HepG2 (cell line): ENCODE data around the gene LDLRAD4.

Source experiments
- ATF1 ChIP-seq: IDR thresholded peaks from 2 replicates; pipeline ENCODE4 v1.6.1; 2016; ENCODE audit warnings: mild to moderate bottlenecking, control low read depth
- CSRNP2 ChIP-seq: sonication (generic); formaldehyde crosslinking; conservative IDR thresholded peaks from 2 replicates; pipeline ENCODE4 v1.8.0; 2022; ENCODE audit warnings: low read depth, missing genetic modification reagents
- CTCF ChIP-seq: sonication (generic); formaldehyde crosslinking; IDR thresholded peaks from 2 replicates; pipeline ENCODE4 v1.5.0; 2020; ENCODE audit warnings: mild to moderate bottlenecking, missing genetic modification reagents, moderate library complexity
- EZH2 ChIP-seq: conservative IDR thresholded peaks from 2 replicates; pipeline ENCODE4 v1.6.1; 2012; ENCODE audit warnings: mild to moderate bottlenecking, low read depth, low read length, moderate library complexity
- HNF4G ChIP-seq, 2 experiments: sonication (generic) in 1 of 2; formaldehyde crosslinking in 1 of 2; IDR thresholded peaks; 2 replicates each; pipeline versions ENCODE4 v1.4.0 to v1.6.1; 2011 to 2020; ENCODE audit warnings: borderline replicate concordance in 2 of 2, low read depth in 2 of 2, mild to moderate bottlenecking in 2 of 2, low read length in 1 of 2, missing genetic modification reagents in 1 of 2, moderate library complexity in 1 of 2
- NFYB ChIP-seq: sonication (generic); formaldehyde crosslinking; IDR thresholded peaks from 2 replicates; pipeline ENCODE4 v1.4.0; 2020; ENCODE audit warnings: missing genetic modification reagents
- POLR2A ChIP-seq, 2 experiments: IDR thresholded peaks; 2 replicates each; pipeline ENCODE4 v1.6.1; 2011; ENCODE audit warnings: low read depth in 2 of 2, low read length in 2 of 2, mild to moderate bottlenecking in 1 of 2, moderate library complexity in 1 of 2; ENCODE audit not compliant: insufficient read depth in 1 of 2
- ZBTB44 ChIP-seq: sonication (generic); formaldehyde crosslinking; IDR thresholded peaks from 2 replicates; pipeline ENCODE4 v1.4.0; 2020; ENCODE audit warnings: missing genetic modification reagents
- TF ChIP-seq, protein P1 (sequence below): sonication (generic); formaldehyde crosslinking; IDR thresholded peaks from 2 replicates; pipeline ENCODE4 v1.4.0; 2020; ENCODE audit warnings: mild to moderate bottlenecking, missing genetic modification reagents
- TF ChIP-seq, protein P2 (sequence below): sonication (generic); formaldehyde crosslinking; IDR thresholded peaks from 2 replicates; pipeline ENCODE4 v1.4.0; 2020; ENCODE audit warnings: mild to moderate bottlenecking, missing genetic modification reagents
- TF ChIP-seq, protein P3 (sequence below): sonication (generic); formaldehyde crosslinking; IDR thresholded peaks from 2 replicates; pipeline ENCODE4 v1.4.0; 2020; ENCODE audit warnings: missing genetic modification reagents

DNA sequence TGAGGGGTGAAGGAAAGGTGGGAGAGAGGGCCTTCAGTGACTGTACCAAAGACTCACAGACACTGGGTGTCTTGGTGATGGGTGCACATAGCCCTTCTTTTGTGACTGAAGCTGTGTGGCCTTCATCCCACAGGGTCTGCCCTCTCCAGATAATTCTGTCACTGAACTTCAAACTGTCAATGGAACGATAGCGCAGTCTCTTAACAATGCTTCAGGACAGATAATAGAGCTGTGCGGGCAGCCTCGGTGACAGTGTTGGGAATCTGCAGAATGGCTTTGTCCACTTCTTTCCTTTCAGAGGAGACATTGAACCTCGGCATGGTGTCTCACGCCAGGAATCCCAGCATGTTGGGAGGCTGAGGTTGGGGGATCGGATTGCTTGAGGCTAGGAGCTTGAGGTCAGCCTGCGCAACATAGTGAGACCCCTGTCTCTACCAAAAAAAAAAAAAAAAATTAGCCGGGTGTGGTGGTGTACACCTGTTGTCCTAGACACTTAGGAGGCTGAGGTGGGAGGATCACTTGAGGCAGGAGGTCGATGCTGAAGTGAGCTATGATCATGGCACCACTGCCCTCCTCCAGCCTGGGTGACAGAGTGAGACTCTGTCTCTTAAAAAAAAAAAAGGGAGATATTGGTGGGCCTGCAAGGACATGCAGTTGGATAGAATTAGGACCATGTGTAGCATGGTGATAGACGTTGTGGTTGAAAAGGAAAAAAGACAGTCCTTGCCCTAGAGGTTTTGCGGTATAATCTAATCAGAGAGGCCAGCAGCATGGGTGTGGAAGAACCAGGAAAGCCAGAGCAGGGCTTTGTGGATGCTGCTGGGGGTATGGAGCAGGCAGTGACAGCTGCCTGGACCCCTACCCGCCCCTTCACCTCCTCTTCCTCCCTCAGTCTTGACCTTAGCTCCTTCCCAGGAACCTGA is 91.4 kb downstream of the LDLRAD4 start:
- TF ChIP-seq, protein P1, sequence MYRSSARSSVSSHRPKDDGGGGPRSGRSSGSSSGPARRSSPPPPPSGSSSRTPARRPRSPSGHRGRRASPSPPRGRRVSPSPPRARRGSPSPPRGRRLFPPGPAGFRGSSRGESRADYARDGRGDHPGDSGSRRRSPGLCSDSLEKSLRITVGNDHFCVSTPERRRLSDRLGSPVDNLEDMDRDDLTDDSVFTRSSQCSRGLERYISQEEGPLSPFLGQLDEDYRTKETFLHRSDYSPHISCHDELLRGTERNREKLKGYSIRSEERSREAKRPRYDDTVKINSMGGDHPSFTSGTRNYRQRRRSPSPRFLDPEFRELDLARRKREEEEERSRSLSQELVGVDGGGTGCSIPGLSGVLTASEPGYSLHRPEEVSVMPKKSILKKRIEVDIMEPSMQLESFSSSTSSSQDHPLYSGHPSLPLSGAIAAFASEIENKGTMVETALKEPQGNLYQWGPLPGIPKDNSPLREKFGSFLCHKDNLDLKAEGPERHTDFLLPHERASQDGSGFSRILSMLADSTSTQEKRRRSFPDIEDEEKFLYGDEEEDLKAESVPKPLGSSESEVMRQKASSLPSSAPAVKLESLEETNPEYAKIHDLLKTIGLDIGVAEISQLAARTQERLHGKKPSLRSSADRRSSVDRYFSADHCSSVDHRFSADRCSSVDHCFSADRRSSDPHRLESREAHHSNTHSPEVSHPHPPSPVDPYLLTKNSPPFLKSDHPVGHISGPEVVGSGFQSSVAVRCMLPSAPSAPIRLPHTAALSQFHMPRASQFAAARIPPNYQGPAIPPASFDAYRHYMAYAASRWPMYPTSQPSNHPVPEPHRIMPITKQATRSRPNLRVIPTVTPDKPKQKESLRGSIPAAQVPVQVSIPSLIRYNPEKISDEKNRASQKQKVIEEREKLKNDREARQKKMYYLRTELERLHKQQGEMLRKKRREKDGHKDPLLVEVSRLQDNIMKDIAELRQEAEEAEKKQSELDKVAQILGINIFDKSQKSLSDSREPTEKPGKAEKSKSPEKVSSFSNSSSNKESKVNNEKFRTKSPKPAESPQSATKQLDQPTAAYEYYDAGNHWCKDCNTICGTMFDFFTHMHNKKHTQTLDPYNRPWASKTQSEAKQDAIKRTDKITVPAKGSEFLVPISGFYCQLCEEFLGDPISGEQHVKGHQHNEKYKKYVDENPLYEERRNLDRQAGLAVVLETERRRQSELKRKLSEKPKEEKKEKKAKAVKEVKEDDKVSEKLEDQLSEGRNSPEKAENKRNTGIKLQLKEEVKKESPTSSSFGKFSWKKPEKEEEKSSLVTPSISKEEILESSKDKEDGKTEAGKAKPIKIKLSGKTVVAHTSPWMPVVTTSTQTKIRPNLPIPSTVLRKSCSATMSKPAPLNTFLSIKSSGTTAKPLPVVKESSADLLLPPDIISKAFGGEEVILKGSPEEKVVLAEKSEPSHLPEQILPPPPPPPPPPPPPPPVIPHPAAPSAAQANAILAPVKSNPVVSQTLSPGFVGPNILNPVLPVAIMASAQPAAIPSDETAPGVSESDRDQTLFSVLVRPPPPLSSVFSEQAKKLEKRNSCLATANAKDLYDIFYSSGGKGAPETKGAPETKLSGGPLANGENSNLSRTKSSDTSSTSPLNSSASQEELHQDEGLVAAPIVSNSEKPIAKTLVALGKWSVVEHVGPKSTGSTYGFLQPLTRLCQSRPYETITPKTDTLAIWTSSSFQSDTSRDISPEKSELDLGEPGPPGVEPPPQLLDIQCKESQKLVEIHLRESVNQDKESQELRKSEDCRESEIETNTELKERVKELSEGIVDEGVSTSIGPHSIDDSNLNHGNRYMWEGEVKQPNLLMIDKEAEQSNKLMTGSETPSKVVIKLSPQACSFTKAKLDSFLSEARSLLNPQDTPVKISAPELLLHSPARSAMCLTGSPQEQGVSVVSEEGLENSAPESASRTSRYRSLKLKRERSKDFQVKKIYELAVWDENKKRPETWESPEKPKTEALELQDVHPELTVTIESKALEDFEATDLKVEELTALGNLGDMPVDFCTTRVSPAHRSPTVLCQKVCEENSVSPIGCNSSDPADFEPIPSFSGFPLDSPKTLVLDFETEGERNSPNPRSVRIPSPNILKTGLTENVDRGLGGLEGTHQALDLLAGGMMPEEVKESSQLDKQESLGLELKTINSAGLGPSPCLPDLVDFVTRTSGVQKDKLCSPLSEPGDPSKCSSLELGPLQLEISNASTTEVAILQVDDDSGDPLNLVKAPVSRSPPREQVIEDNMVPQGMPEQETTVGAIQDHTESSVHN = no peak
- TF ChIP-seq CTCF (CRISPR knock-in tag) = no peak
- TF ChIP-seq EZH2 = no peak
- TF ChIP-seq, protein P2, sequence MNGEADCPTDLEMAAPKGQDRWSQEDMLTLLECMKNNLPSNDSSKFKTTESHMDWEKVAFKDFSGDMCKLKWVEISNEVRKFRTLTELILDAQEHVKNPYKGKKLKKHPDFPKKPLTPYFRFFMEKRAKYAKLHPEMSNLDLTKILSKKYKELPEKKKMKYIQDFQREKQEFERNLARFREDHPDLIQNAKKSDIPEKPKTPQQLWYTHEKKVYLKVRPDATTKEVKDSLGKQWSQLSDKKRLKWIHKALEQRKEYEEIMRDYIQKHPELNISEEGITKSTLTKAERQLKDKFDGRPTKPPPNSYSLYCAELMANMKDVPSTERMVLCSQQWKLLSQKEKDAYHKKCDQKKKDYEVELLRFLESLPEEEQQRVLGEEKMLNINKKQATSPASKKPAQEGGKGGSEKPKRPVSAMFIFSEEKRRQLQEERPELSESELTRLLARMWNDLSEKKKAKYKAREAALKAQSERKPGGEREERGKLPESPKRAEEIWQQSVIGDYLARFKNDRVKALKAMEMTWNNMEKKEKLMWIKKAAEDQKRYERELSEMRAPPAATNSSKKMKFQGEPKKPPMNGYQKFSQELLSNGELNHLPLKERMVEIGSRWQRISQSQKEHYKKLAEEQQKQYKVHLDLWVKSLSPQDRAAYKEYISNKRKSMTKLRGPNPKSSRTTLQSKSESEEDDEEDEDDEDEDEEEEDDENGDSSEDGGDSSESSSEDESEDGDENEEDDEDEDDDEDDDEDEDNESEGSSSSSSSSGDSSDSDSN = no peak
- no peak for TF ChIP-seq HNF4G (IDR thresholded peaks at IDR 0.05; ENCODE audit: borderline replicate concordance, low read depth, low read length)
- no peak for TF ChIP-seq HNF4G (CRISPR knock-in tag; IDR thresholded peaks at IDR 0.05; ENCODE audit: borderline replicate concordance, low read depth)
- no peak for TF ChIP-seq POLR2A (IDR thresholded peaks at IDR 0.05; ENCODE audit: insufficient read depth in 1 of 2, low read depth in 2 of 2, low read length in 2 of 2)
- no peak for TF ChIP-seq ZBTB44
- TF ChIP-seq, protein P3, sequence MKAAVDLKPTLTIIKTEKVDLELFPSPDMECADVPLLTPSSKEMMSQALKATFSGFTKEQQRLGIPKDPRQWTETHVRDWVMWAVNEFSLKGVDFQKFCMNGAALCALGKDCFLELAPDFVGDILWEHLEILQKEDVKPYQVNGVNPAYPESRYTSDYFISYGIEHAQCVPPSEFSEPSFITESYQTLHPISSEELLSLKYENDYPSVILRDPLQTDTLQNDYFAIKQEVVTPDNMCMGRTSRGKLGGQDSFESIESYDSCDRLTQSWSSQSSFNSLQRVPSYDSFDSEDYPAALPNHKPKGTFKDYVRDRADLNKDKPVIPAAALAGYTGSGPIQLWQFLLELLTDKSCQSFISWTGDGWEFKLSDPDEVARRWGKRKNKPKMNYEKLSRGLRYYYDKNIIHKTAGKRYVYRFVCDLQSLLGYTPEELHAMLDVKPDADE (CRISPR knock-in tag) = no peak
- TF ChIP-seq CSRNP2 (CRISPR knock-in tag) = no peak
- no peak for TF ChIP-seq NFYB (CRISPR knock-in tag)
- no peak for TF ChIP-seq ATF1 (CRISPR knock-in tag)
